HG02938 (cell line): ENCODE measurements around the gene GPATCH3.
"Not testable (repeated sequence)": the region's sequence is repeated elsewhere in the genome, so short reads cannot be mapped to it uniquely, and the experiment has no call there.

Source experiments
- ATAC-seq: cut with Tn5 transposase; IDR thresholded peaks from one replicate; pipeline ENCODE4 v1.9.1; 2021; ENCODE audit warnings: mild to moderate bottlenecking, moderate library complexity; ENCODE audit not compliant: unreplicated experiment

Gene GPATCH3

DNA sequence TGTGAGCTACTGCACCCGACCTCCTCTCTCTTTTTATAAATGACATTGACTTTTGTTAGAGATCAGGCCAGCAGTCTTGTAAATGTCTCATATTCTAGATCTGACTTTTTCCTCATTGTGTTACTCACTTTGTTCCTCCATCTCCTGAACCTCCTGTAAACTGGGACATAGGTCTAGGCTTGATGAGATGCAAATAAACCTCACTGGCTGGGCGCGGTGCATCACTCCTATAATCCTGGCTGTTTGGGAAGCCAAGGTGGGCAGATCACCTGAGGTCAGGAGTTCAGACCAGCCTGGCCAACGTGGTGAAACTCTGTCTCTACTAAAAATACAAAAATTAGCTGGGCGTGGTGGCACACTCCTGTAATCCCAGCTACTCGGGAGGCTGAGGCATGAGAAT is 52.4 kb downstream of the GPATCH3 start:
- not testable (repeated sequence) for ATAC-seq

DNA sequence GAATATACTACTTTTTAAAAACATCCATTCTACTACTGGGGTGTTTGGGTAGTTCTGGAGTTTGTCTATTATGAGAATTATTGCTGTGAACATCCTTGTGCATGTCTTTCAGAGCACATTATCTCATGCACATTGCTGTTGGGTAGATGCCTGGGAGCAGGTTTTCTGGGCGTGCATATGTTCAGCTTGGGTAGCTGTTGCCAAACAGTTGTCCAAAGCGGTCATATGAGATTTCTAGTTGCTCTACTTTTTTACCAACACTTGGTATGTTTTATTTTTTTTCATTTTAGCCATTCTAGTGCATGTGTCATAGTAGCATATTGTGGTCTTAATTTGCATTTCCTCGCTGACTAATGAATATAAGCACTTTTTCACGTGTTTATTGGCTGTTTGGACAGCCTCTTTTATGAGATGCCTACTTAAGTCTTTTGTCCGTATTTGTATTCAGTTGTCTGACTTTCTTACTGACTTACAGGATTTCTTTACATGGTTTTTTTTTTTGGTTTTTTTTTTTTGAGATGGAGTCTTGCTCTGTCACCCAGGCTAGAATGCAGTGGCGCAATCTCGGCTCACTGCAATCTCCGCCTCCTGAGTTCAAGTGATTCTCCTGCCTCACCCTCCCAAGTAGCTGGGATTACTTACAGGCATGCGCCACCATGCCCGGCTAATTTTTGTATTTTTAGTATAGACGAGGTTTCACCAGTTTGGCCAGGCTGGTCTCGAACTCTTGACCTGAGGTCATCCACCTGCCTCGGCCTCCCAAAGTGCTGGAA is 55.7 kb downstream of the GPATCH3 start:
- no peak for ATAC-seq
